Aorta (tissue), 5 donors: ENCODE results near the gene CCDC157. TPM values are rescaled to one million over a fixed set of nuclear protein-coding genes. Genes with fewer than 3 reads are reported as not detected.
"Not testable (repeated sequence)": the region's sequence is repeated elsewhere in the genome, so short reads cannot be mapped to it uniquely, and the experiment has no call there.

ENCODE experiments used
- ATAC-seq: fragments of 200-7000 bp; cut with Tn5 transposase; one replicate; pipeline ENCODE4 v1.9.1; 2022; ENCODE audit warnings: moderate library complexity; ENCODE audit not compliant: low FRiP score
- DNase-seq, 2 donors: peaks; one replicate each; pipeline ENCODE4 v3.0.0-alpha.2; 2020
- H3K27ac ChIP-seq, 2 donors: one replicate each; pipeline ENCODE4 v1.5.1; 2013; ENCODE audit warnings: low read length in 2 of 2, mild to moderate bottlenecking in 2 of 2, moderate library complexity in 2 of 2, control low read depth in 1 of 2, inconsistent platforms in 1 of 2, low read depth in 1 of 2
- H3K27me3 ChIP-seq, 2 donors: one replicate each; pipeline ENCODE4 v1.6.1; 2013; ENCODE audit warnings: control low read depth in 1 of 2, low read length in 1 of 2, mild to moderate bottlenecking in 1 of 2, moderate library complexity in 1 of 2; ENCODE audit not compliant: insufficient read depth in 2 of 2, control insufficient read depth in 1 of 2
- H3K36me3 ChIP-seq, 2 donors: one replicate each; pipeline ENCODE4 v1.6.1; 2013; ENCODE audit warnings: control low read depth in 1 of 2, low read length in 1 of 2, mild to moderate bottlenecking in 1 of 2; ENCODE audit not compliant: insufficient read depth in 2 of 2, control insufficient read depth in 1 of 2
- H3K4me1 ChIP-seq, 2 donors: one replicate each; pipeline ENCODE4 v1.6.1; 2013; ENCODE audit warnings: low read length in 2 of 2, control low read depth in 1 of 2, mild to moderate bottlenecking in 1 of 2, moderate library complexity in 1 of 2; ENCODE audit not compliant: insufficient read depth in 2 of 2, control insufficient read depth in 1 of 2
- H3K4me3 ChIP-seq, 2 donors: one replicate each; pipeline ENCODE4 v1.5.1; 2013; ENCODE audit warnings: low read length in 2 of 2, control low read depth in 1 of 2, mild to moderate bottlenecking in 1 of 2
- H3K9me3 ChIP-seq: one replicate; pipeline ENCODE4 v1.6.1; 2013; ENCODE audit warnings: mild to moderate bottlenecking, low read length; ENCODE audit not compliant: control insufficient read depth
- WGBS, 2 donors: extraction: QIAGEN DNeasy Blood & Tissue Kit; methylation state at CpG; one replicate each; pipeline ENCODE4 v1.1.7; 2013; 5-methylcytosine and 5-hydroxymethylcytosine counted together
- intact Hi-C, 2 donors: fragments of 100-400 bp; cut with DNase I; formaldehyde crosslinking; loops; one replicate each; pipeline versions ENCODE4 v1.14.2 to v1.15.0; 2022
- polyA plus RNA-seq, 2 donors: library from polyadenylated mRNA; stranded (reverse); fragments of 200-250 nt; gene quantifications; one replicate each; pipeline ENCODE4 v1.2.3, GENCODE V29; 2013
- total RNA-seq, 2 donors: library from RNA; stranded (reverse); fragmentation: NEBNext Ultra II Directional; extraction: Animal tissue kit (Norgen Biotek cat#: 25700); gene quantifications; one replicate each; pipeline ENCODE4 v1.2.1, GENCODE V29; 2021
- donor health status: healthy with polysubstance abuse.
- donor health status: Bipolar disorder and iron deficiency.
- donor health status: DM: no; HTN: no; CAD: no.
- donor health status: DM: no; HTN: no; CAD: no.
- donor health status: DM: yes; HTN: yes; CAD: no.

Gene CCDC157
- total and polyA plus RNA-seq, 4 donors, result 0.87 to 3.6 (median 1.7) TPM

DNA sequence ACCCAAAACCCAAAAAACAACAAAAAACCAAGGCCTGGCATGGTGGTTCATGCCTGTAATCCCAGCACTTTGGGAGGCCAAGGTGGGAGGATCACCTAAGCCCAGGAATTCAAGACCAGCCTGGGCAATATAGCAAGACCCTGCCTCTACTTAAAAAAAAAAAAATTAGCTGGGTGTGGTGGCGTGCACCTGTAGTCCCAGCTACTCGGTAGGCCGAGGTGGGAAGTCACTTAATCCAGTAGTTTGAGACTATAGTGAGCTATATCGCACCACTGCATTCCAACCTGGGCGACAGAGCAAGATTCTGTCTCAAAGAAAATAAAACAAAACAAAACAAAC, 45.9 kb downstream of the CCDC157 start:
- H3K27ac ChIP-seq, ATAC-seq, H3K9me3 ChIP-seq, intact Hi-C loops, H3K4me1 ChIP-seq, H3K36me3 ChIP-seq, H3K4me3 ChIP-seq, H3K27me3 ChIP-seq: not testable (repeated sequence)
- peak in 1 of 2 donors; percentile 13 for DNase-seq
- 96 to 97% methylated on average over 5 of the region's 5 CpGs for WGBS, 2 donors

GRCh38 chr22:30404307-30404706, 47.5 kb downstream of the CCDC157 start:
- intact Hi-C loops, result no loop called here
- Histone ChIP-seq H3K4me1 (no peaks in the 10 kb centered on the region), H3K27ac (no peak overlapping the region), H3K27me3 (no peaks in the 10 kb centered on the region), H3K9me3 (no peaks in the 10 kb centered on the region), H3K4me3 (no peak overlapping the region), H3K36me3 (no peaks in the 10 kb centered on the region)
- ATAC-seq (no peak), DNase-seq (no peak)
- WGBS, 2 donors, result 87 to 91% methylated on average over 6 of the region's 6 CpGs

DNA sequence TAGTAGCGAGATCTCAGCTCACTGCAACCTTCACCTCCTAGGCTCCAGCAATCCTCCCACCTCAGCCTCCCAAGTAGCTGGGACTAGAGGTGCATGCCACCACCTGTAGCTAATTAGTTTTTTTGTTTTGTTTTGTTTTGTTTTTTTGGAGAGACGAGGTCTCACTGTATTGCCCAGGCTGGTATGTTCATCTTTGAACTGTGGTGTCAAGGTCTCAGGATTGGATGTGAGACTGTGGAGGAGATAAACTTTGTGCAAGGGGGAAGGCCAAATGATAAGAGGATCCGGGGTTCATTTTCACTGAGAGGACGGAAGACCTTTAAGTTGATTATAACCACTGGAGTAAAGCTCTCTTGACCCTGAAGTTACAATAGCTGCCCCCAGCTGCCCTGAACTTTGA, 48.9 kb downstream of the CCDC157 start:
- 62 to 79% methylated on average over 4 of the region's 4 CpGs for WGBS, 2 donors
- H3K27ac ChIP-seq, result no peak overlapping the region
- H3K4me3 ChIP-seq, result no peak overlapping the region
- no peaks in the 10 kb centered on the region for H3K27me3 ChIP-seq
- H3K36me3 ChIP-seq, result no peaks in the 10 kb centered on the region
- intact Hi-C loops, result no loop called here
- ATAC-seq, result no peak
- no peaks in the 10 kb centered on the region for H3K9me3 ChIP-seq
- DNase-seq, result no peak
- H3K4me1 ChIP-seq, result no peaks in the 10 kb centered on the region

- H3K36me3 ChIP-seq, result no peaks in the 10 kb centered on the region
- no peak overlapping the region for H3K4me3 ChIP-seq
- intact Hi-C loops, result no loop called here
- no peaks in the 10 kb centered on the region for H3K4me1 ChIP-seq
- H3K9me3 ChIP-seq, result no peaks in the 10 kb centered on the region
- ATAC-seq (no peak), DNase-seq (no peak)
- H3K27ac ChIP-seq, result no peak overlapping the region
- 59 to 70% methylated on average over 6 of the region's 6 CpGs for WGBS, 2 donors
- H3K27me3 ChIP-seq, result no peaks in the 10 kb centered on the region
These were observed 49.6 kb downstream of the CCDC157 start for GRCh38 chr22:30406400-30406799.

GRCh38 chr22:30408388-30409102, 51.7 kb downstream of the CCDC157 start:
- no peaks in the 10 kb centered on the region for H3K36me3 ChIP-seq
- H3K9me3 ChIP-seq, result no peaks in the 10 kb centered on the region
- no peak for ATAC-seq

GRCh38 chr22:30411780-30412179, 55.0 kb downstream of the CCDC157 start:
- ATAC-seq (no peak), DNase-seq (no peak)
- no peaks in the 10 kb centered on the region for H3K4me1 ChIP-seq
- 87 to 93% methylated on average over 3 of the region's 3 CpGs for WGBS, 2 donors
- H3K9me3 ChIP-seq, result no peaks in the 10 kb centered on the region
- intact Hi-C loops, result no loop called here
- no peak overlapping the region for H3K27ac ChIP-seq
- H3K4me3 ChIP-seq, result no peak overlapping the region
- peaks cover 0 to 4% of the 10 kb centered on the region in 2 donors for H3K36me3 ChIP-seq
- no peaks in the 10 kb centered on the region for H3K27me3 ChIP-seq

More at GRCh38 chr22:30408388-30409102, 51.7 kb downstream of the CCDC157 start:
- no peak overlapping the region for H3K27ac ChIP-seq
- intact Hi-C loops, result no loop called here
- no peaks in the 10 kb centered on the region for H3K4me1 ChIP-seq
- peak in 1 of 2 donors; percentile 37 for DNase-seq
- WGBS, 2 donors, result 74 to 82% methylated on average over 13 of the region's 13 CpGs
- no peak overlapping the region for H3K4me3 ChIP-seq
- no peaks in the 10 kb centered on the region for H3K27me3 ChIP-seq

- no peaks in the 10 kb centered on the region for H3K4me1 ChIP-seq
- H3K4me3 ChIP-seq, result no peak overlapping the region
- no peak overlapping the region for H3K27ac ChIP-seq
- 78 to 84% methylated on average over 4 of the region's 4 CpGs for whole genome bisulfite sequencing, 2 donors
- ATAC-seq, result no peak
- no peaks in the 10 kb centered on the region for H3K9me3 ChIP-seq
- no peaks in the 10 kb centered on the region for H3K27me3 ChIP-seq
- peaks cover 0 to 4% of the 10 kb centered on the region in 2 donors for H3K36me3 ChIP-seq
- intact Hi-C loops, result no loop called here
- DNase-seq, result no peak
These were observed 56.2 kb downstream of the CCDC157 start for GRCh38 chr22:30413001-30413400.

DNA sequence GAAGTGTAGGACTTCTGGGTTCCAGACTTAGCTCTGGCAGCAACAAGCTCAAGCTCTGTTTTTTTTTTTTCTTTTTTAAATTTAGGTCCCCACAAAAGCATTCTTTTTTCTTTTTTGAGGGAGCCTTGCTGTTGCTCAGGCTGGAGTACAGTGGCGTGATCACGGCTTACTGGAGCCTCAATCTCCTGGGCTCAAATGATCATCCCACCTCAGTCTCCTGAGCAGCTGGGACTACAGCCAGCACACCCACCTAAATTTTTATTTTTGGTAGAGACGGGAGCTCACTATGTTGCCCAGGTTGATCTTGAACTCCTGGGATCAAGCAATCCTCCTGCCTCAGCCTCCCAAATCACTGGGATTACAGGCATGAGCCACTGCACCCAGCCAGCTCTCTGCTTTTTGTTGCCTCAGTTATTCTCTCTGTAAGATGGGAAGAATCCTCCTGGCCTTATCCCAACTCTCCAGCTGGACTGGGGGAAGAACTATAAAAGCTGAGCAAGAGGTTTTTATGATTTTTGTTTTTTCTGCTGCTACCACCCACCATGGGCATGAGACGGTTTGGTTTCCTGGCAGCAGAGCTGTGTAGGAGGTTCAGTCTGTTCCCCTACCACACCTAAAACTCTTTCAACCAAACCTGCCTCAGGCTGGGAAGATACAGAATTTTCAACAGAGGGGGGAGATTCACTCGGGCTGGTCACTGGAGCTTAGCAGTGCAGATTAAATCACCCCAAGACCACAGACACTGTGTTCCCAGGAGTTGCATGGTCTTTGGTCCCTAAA, 57.1 kb downstream of the CCDC157 start:
- no peak overlapping the region for H3K4me3 ChIP-seq
- intact Hi-C loops, result no loop called here
- no peaks in the 10 kb centered on the region for H3K4me1 ChIP-seq
- no peak overlapping the region for H3K27ac ChIP-seq
- H3K27me3 ChIP-seq, result no peaks in the 10 kb centered on the region
- ATAC-seq (no peak), DNase-seq (peak in 1 of 2 donors; percentile 17)
- peaks cover 0 to 4% of the 10 kb centered on the region in 2 donors for H3K36me3 ChIP-seq
- WGBS, 2 donors, result 54 to 61% methylated on average over 5 of the region's 5 CpGs
- H3K9me3 ChIP-seq, result no peaks in the 10 kb centered on the region

- Histone ChIP-seq H3K9me3 (no peaks in the 10 kb centered on the region), H3K27ac (no peak overlapping the region), H3K4me1 (no peaks in the 10 kb centered on the region), H3K27me3 (no peaks in the 10 kb centered on the region), H3K36me3 (peaks cover 0 to 4% of the 10 kb centered on the region in 2 donors), H3K4me3 (no peak overlapping the region)
- WGBS, 2 donors, result 89 to 90% methylated on average over 4 of the region's 4 CpGs
- DNase-seq (no peak), ATAC-seq (no peak)
- intact Hi-C loops, result no loop called here
These were observed 57.8 kb downstream of the CCDC157 start for GRCh38 chr22:30414525-30415047.
